T-cell (primary cell): Measurements from ENCODE around the gene RBBP6. TPM values are rescaled to one million over a fixed set of nuclear protein-coding genes. Genes with fewer than 3 reads are reported as not detected.

Experiments
- ATAC-seq, 4 experiments: fragments of 200-7000 bp in 3 of 4; fragments of 150-1000 bp in 1 of 4; cut with Tn5 transposase; replicated peaks in 1 of 4; 1 replicate in 3 of 4; 2 replicates in 1 of 4; pipeline ENCODE4 v1.10.0; 2021; ENCODE audit warnings: moderate library complexity in 3 of 4, mild to moderate bottlenecking in 2 of 4, moderate number of reproducible peaks in 1 of 4
- CTCF ChIA-PET, 2 donors: fragments of 300-600 bp; sonication (Branson Sonifier 250); formaldehyde crosslinking; loops; one replicate each; lab custom pipeline; 2022; ENCODE audit warnings: antibody characterized with exemption in 2 of 2; lab: Charles Lee
- POLR2A ChIA-PET, 2 donors: fragments of 300-600 bp; sonication (Branson Sonifier 250); formaldehyde crosslinking; loops; one replicate each; lab custom pipeline; 2022; ENCODE audit warnings: antibody characterized with exemption in 2 of 2; lab: Charles Lee
- DNase-seq, 35 experiments: peaks; one replicate each; pipeline versions ENCODE4 v3.0.0 to v3.0.0-alpha.2; 2013 to 2023
- H3K27ac ChIP-seq: one replicate; pipeline ENCODE4 v1.5.1; 2013; ENCODE audit warnings: low read length
- H3K27me3 ChIP-seq, 2 experiments: replicated peaks in 1 of 2; 1 replicate in 1 of 2; 2 replicates in 1 of 2; pipeline versions ENCODE4 v1.6.1 to v1.7.0; 2013; ENCODE audit warnings: low read length in 1 of 2, mixed read lengths in 1 of 2; ENCODE audit not compliant: control insufficient read depth in 2 of 2, insufficient read depth in 2 of 2; ENCODE audit errors: extremely low read depth in 1 of 2
- H3K36me3 ChIP-seq, 2 donors: 1 replicate in 1 of 2; 2 replicates in 1 of 2; pipeline versions ENCODE4 v1.6.1 to v1.7.0; 2013; ENCODE audit warnings: low read length in 1 of 2; ENCODE audit not compliant: control insufficient read depth in 2 of 2, insufficient read depth in 1 of 2; ENCODE audit errors: extremely low read depth in 1 of 2
- H3K4me1 ChIP-seq, 2 experiments: 1 replicate in 1 of 2; 2 replicates in 1 of 2; pipeline versions ENCODE4 v1.6.1 to v1.7.0; 2013; ENCODE audit warnings: low read length in 2 of 2, mixed read lengths in 1 of 2; ENCODE audit not compliant: insufficient read depth in 2 of 2, control insufficient read depth in 1 of 2; ENCODE audit errors: extremely low read depth in 1 of 2
- H3K4me3 ChIP-seq, 2 donors: 1 replicate in 1 of 2; 2 replicates in 1 of 2; pipeline versions ENCODE4 v1.5.1 to v1.7.0; 2013; ENCODE audit warnings: mild to moderate bottlenecking in 2 of 2, low read length in 1 of 2, moderate library complexity in 1 of 2; ENCODE audit not compliant: control insufficient read depth in 1 of 2; ENCODE audit errors: extremely low read depth in 1 of 2
- H3K9me3 ChIP-seq: 2 replicates; pipeline ENCODE4 v1.7.0; 2013
- H3K27ac Mint-ChIP-seq, 2 donors: one replicate each; pipeline ENCODE4 v1.8.0; 2020 to 2021; ENCODE audit warnings: mild to moderate bottlenecking in 2 of 2, mixed read lengths in 2 of 2
- H3K27me3 Mint-ChIP-seq, 2 donors: one replicate each; pipeline ENCODE4 v1.8.0; 2021 to 2022; ENCODE audit warnings: mixed read lengths in 2 of 2
- H3K36me3 Mint-ChIP-seq: one replicate; pipeline ENCODE4 v1.8.0; 2021; ENCODE audit warnings: mixed read lengths
- H3K4me1 Mint-ChIP-seq, 3 donors: one replicate each; pipeline ENCODE4 v1.8.0; 2020 to 2022; ENCODE audit warnings: mixed read lengths in 3 of 3, mild to moderate bottlenecking in 1 of 3
- H3K4me3 Mint-ChIP-seq, 3 donors: one replicate each; pipeline ENCODE4 v1.8.0; 2020 to 2022; ENCODE audit warnings: mild to moderate bottlenecking in 3 of 3, mixed read lengths in 3 of 3, moderate library complexity in 3 of 3
- H3K9me3 Mint-ChIP-seq, 3 donors: one replicate each; pipeline ENCODE4 v1.8.0; 2020 to 2022; ENCODE audit warnings: mixed read lengths in 3 of 3
- whole genome bisulfite sequencing: methylation state at CpG from one replicate; pipeline ENCODE4 v1.1.5; 2013; ENCODE audit warnings: missing lambda C conversion rate; ENCODE audit not compliant: insufficient coverage; 5-methylcytosine and 5-hydroxymethylcytosine counted together
- total RNA-seq, 35 experiments: library from RNA in 6 of 35; stranded (reverse) in 6 of 35; fragments of 120-200 nt in 1 of 35; gene quantifications; one replicate each; pipeline versions ENCODE4 v1.2.1 to v1.2.4 and lab custom pipeline; 2013 to 2026

RBBP6 gene
- total RNA-seq, 5 donors from 2014 or later (not counting 1 experiment from before 2014, with no cell fraction given), result 80.5 to 130 (median 91.9) TPM

- Mint-ChIP-seq H3K4me3 (no peak overlapping the region), H3K27me3 (no peaks in the 10 kb centered on the region), H3K9me3 (peaks cover 4 to 7% (median 5%) of the 10 kb centered on the region in 3 donors), H3K4me1 (no peaks in the 10 kb centered on the region), H3K36me3 (peaks cover 2% of the 10 kb centered on the region), H3K27ac (no peak overlapping the region)
- Histone ChIP-seq H3K27me3 (no peaks in the 10 kb centered on the region), H3K4me1 (no peaks in the 10 kb centered on the region), H3K36me3 (no peaks in the 10 kb centered on the region), H3K4me3 (no peak overlapping the region), H3K27ac (no peak overlapping the region), H3K9me3 (no peaks in the 10 kb centered on the region)
- 86% methylated on average over 1 of the region's 11 CpGs for WGBS
- no peak for ATAC-seq
- ChIA-PET CTCF (no interaction called here), POLR2A (interaction anchor here in 1 of 2 donors (0.6 kb wide), 1 partner anchor 488 kb away, joined by 3 read pairs; no protein-coding TSS in a partner anchor)
- DNase-seq, result no peak
Observed at GRCh38 chr16:24577167-24577566, 37.8 kb downstream of the RBBP6 start.

GRCh38 chr16:24580665-24581064, 41.3 kb downstream of the RBBP6 start:
- Mint-ChIP-seq H3K9me3 (no peaks in the 10 kb centered on the region), H3K36me3 (no peaks in the 10 kb centered on the region), H3K4me3 (no peak overlapping the region), H3K27ac (no peak overlapping the region), H3K4me1 (no peaks in the 10 kb centered on the region), H3K27me3 (peaks cover 4% of the 10 kb centered on the region in 2 donors)
- Histone ChIP-seq H3K36me3 (no peaks in the 10 kb centered on the region), H3K4me3 (no peak overlapping the region), H3K27me3 (no peaks in the 10 kb centered on the region), H3K4me1 (no peaks in the 10 kb centered on the region), H3K27ac (no peak overlapping the region), H3K9me3 (no peaks in the 10 kb centered on the region)
- ChIA-PET POLR2A (no interaction called here), CTCF (no interaction called here)
- no peak for ATAC-seq
- WGBS, result 57% methylated on average over 2 of the region's 5 CpGs
- no peak for DNase-seq

- Histone ChIP-seq H3K27ac (no peak overlapping the region), H3K27me3 (peaks cover 0 to 10% of the 10 kb centered on the region in 2 experiments), H3K9me3 (no peaks in the 10 kb centered on the region), H3K36me3 (no peaks in the 10 kb centered on the region), H3K4me1 (no peaks in the 10 kb centered on the region), H3K4me3 (no peak overlapping the region)
- Mint-ChIP-seq H3K36me3 (no peaks in the 10 kb centered on the region), H3K27me3 (peaks cover 5 to 8% of the 10 kb centered on the region in 2 donors), H3K4me3 (no peak overlapping the region), H3K9me3 (no peaks in the 10 kb centered on the region), H3K4me1 (no peaks in the 10 kb centered on the region), H3K27ac (no peak overlapping the region)
- 59% methylated on average over 2 of the region's 5 CpGs for WGBS
- ChIA-PET POLR2A (no interaction called here), CTCF (no interaction called here)
- DNase-seq (no peak), ATAC-seq (no peak)
Observed at GRCh38 chr16:24583494-24583893, 44.1 kb downstream of the RBBP6 start.

- no peak for DNase-seq
- POLR2A ChIA-PET, result no interaction called here
- H3K4me3 Mint-ChIP-seq, result no peak overlapping the region
Observed at GRCh38 chr16:24589997-24590396, 50.6 kb downstream of the RBBP6 start.

GRCh38 chr16:24598777-24599437, 59.5 kb downstream of the RBBP6 start:
- ChIA-PET POLR2A (interaction anchor here in 1 of 2 donors (0.6 kb wide), 1 partner anchor 803 kb away, joined by 3 read pairs; no protein-coding TSS in a partner anchor), CTCF (interaction anchor here in 1 of 2 donors (0.9 kb wide), 1 partner anchor 88 kb away, joined by 3 read pairs; no protein-coding TSS in a partner anchor)
- Histone ChIP-seq H3K4me3 (no peak overlapping the region), H3K36me3 (no peaks in the 10 kb centered on the region), H3K27me3 (peaks cover 2 to 13% of the 10 kb centered on the region in 2 experiments), H3K27ac (no peak overlapping the region), H3K4me1 (no peaks in the 10 kb centered on the region), H3K9me3 (no peaks in the 10 kb centered on the region)
- no peak overlapping the region for H3K27ac Mint-ChIP-seq
- no peaks in the 10 kb centered on the region for H3K9me3 Mint-ChIP-seq
- H3K4me3 Mint-ChIP-seq, result no peak overlapping the region
- ATAC-seq (no peak), DNase-seq (no peak)
- WGBS, result 88% methylated on average over 3 of the region's 8 CpGs
- no peaks in the 10 kb centered on the region for H3K36me3 Mint-ChIP-seq
- no peaks in the 10 kb centered on the region for H3K4me1 Mint-ChIP-seq
- peaks cover 18% of the 10 kb centered on the region in 2 donors for H3K27me3 Mint-ChIP-seq

More at GRCh38 chr16:24589997-24590396, 50.6 kb downstream of the RBBP6 start:
- Histone ChIP-seq H3K4me1 (no peaks in the 10 kb centered on the region), H3K27me3 (peaks cover 0 to 14% of the 10 kb centered on the region in 2 experiments), H3K27ac (no peak overlapping the region), H3K36me3 (no peaks in the 10 kb centered on the region), H3K4me3 (no peak overlapping the region), H3K9me3 (no peaks in the 10 kb centered on the region)
- H3K4me1 Mint-ChIP-seq, result no peaks in the 10 kb centered on the region
- ATAC-seq, result no peak
- CTCF ChIA-PET, result interaction anchor here in 1 of 2 donors (0.6 kb wide), 1 partner anchor 325 kb away, joined by 3 read pairs; no protein-coding TSS in a partner anchor
- peaks cover 8 to 17% of the 10 kb centered on the region in 2 donors for H3K27me3 Mint-ChIP-seq
- no peaks in the 10 kb centered on the region for H3K36me3 Mint-ChIP-seq
- no peak overlapping the region for H3K27ac Mint-ChIP-seq
- H3K9me3 Mint-ChIP-seq, result no peaks in the 10 kb centered on the region
- WGBS, result no CpG with 5 or more reads among the region's 1 CpG

- Mint-ChIP-seq H3K36me3 (no peaks in the 10 kb centered on the region), H3K9me3 (peaks cover 0 to under 1% (median 0%) of the 10 kb centered on the region in 3 donors), H3K4me1 (peaks cover 13 to 20% (median 14%) of the 10 kb centered on the region in 3 donors), H3K27me3 (peaks cover 54 to 57% of the 10 kb centered on the region in 2 donors), H3K4me3 (peak overlapping the region in 2 of 3 donors; percentile 29 to 73), H3K27ac (no peak overlapping the region)
- WGBS, result no CpG with 5 or more reads among the region's 4 CpGs
- Histone ChIP-seq H3K27me3 (peaks cover 3 to 40% of the 10 kb centered on the region in 2 experiments), H3K4me1 (peaks cover 0 to 5% of the 10 kb centered on the region in 2 experiments), H3K4me3 (no peak overlapping the region), H3K36me3 (no peaks in the 10 kb centered on the region), H3K9me3 (no peaks in the 10 kb centered on the region), H3K27ac (no peak overlapping the region)
- CTCF ChIA-PET, result no interaction called here
- ATAC-seq (no peak), DNase-seq (no peak)
- POLR2A ChIA-PET, result no interaction called here
Observed at GRCh38 chr16:24609417-24609739, 70.0 kb downstream of the RBBP6 start.
